ENCODE results near the gene TMEM212.

DNA sequence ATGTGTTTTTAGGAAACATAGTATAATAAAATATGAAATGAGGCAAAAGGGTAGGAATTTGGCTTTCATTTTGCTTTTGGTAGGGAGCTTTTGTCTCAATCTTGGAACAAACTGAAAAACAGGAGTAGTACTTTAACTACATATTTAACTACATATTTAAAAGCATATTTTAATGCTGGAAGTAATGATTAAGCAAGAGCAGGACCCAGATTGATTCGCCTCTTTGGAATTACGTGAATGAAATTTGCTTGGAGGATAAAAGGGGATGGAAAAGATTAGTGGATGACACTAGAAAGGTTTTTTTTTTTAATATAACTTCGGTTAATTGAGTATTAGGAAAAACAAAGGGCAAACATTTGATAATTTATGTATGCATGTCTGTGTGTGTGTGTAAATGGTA is 11.2 kb upstream of the TMEM212 start:
- TF ChIP-seq, protein P1, sequence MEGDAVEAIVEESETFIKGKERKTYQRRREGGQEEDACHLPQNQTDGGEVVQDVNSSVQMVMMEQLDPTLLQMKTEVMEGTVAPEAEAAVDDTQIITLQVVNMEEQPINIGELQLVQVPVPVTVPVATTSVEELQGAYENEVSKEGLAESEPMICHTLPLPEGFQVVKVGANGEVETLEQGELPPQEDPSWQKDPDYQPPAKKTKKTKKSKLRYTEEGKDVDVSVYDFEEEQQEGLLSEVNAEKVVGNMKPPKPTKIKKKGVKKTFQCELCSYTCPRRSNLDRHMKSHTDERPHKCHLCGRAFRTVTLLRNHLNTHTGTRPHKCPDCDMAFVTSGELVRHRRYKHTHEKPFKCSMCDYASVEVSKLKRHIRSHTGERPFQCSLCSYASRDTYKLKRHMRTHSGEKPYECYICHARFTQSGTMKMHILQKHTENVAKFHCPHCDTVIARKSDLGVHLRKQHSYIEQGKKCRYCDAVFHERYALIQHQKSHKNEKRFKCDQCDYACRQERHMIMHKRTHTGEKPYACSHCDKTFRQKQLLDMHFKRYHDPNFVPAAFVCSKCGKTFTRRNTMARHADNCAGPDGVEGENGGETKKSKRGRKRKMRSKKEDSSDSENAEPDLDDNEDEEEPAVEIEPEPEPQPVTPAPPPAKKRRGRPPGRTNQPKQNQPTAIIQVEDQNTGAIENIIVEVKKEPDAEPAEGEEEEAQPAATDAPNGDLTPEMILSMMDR (IDR thresholded peaks at IDR 0.05), result no peak
- no peak for TF ChIP-seq POLR2A (IDR thresholded peaks at IDR 0.05)
- no peak for TF ChIP-seq EP300 (IDR thresholded peaks at IDR 0.05)

Measured in sigmoid colon (tissue), 4 donors.